WTC11 (cell line): Measurements from ENCODE around the gene SYNPO. TPM values are rescaled to one million over a fixed set of nuclear protein-coding genes. Genes with fewer than 3 reads are reported as not detected.

Source experiments
- ATAC-seq: fragments of 200-7000 bp; cut with Tn5 transposase; 2 replicates; pipeline ENCODE4 v1.10.0; 2021; ENCODE audit warnings: mild to moderate bottlenecking, moderate library complexity
- CTCF ChIA-PET: fragments of 300-600 bp; sonication (Branson Sonifier 250); formaldehyde crosslinking; loops from one replicate; lab custom pipeline; 2021; ENCODE audit warnings: antibody characterized with exemption; lab: Charles Lee
- POLR2A ChIA-PET: fragments of 350-600 bp; sonication (Branson Sonifier 250); formaldehyde crosslinking; loops from one replicate; lab custom pipeline; 2021; ENCODE audit warnings: antibody characterized with exemption; lab: Charles Lee
- DNase-seq: peaks from one replicate; pipeline ENCODE4 v3.0.0; 2021; ENCODE audit warnings: low spot score
- H3K27ac Mint-ChIP-seq: 2 replicates; pipeline ENCODE4 v1.8.0; 2021; ENCODE audit warnings: mixed read lengths
- H3K27me3 Mint-ChIP-seq: 2 replicates; pipeline ENCODE4 v1.8.0; 2021; ENCODE audit warnings: low read depth, mild to moderate bottlenecking, moderate library complexity, mixed read lengths
- H3K36me3 Mint-ChIP-seq: 2 replicates; pipeline ENCODE4 v1.8.0; 2021; ENCODE audit warnings: mixed read lengths
- H3K4me1 Mint-ChIP-seq: 2 replicates; pipeline ENCODE4 v1.8.0; 2022; ENCODE audit warnings: mixed read lengths
- H3K4me3 Mint-ChIP-seq: 2 replicates; pipeline ENCODE4 v1.8.0; 2021; ENCODE audit warnings: mild to moderate bottlenecking, moderate library complexity, mixed read lengths
- H3K9me3 Mint-ChIP-seq: 2 replicates; pipeline ENCODE4 v1.8.0; 2021; ENCODE audit warnings: mixed read lengths
- CREB1 ChIP-seq: sonication (generic); formaldehyde crosslinking; IDR thresholded peaks from 2 replicates; pipeline ENCODE4 v1.8.0; 2023; ENCODE audit warnings: mild to moderate bottlenecking, missing genetic modification reagents
- IRF2 ChIP-seq: sonication (generic); formaldehyde crosslinking; IDR thresholded peaks from 2 replicates; pipeline ENCODE4 v1.8.0; 2022; ENCODE audit warnings: low read depth, missing genetic modification reagents, borderline replicate concordance
- JAZF1 ChIP-seq: fragments of 250-450 bp; sonication (Bioruptor Pico); IDR thresholded peaks from 2 replicates; pipeline ENCODE4 v1.9.0; 2021; ENCODE audit warnings: moderate library complexity, mild to moderate bottlenecking, inconsistent platforms
- KAT7 ChIP-seq: sonication (generic); formaldehyde crosslinking; IDR thresholded peaks from 2 replicates; pipeline ENCODE4 v1.8.1; 2023; ENCODE audit warnings: missing genetic modification reagents, mild to moderate bottlenecking, borderline replicate concordance
- NR2C2 ChIP-seq: sonication (generic); formaldehyde crosslinking; IDR thresholded peaks from 2 replicates; pipeline ENCODE4 v1.8.0; 2022; ENCODE audit warnings: mild to moderate bottlenecking, missing genetic modification reagents
- NR3C1 ChIP-seq: sonication (generic); formaldehyde crosslinking; conservative IDR thresholded peaks from 2 replicates; pipeline ENCODE4 v1.8.1; 2023; ENCODE audit warnings: low read depth, mild to moderate bottlenecking, missing genetic modification reagents
- PRRX2 ChIP-seq: fragments of 250-450 bp; sonication (Bioruptor Pico); IDR thresholded peaks from 2 replicates; pipeline ENCODE4 v1.8.0; 2021; ENCODE audit warnings: mild to moderate bottlenecking
- RELA ChIP-seq: sonication (generic); formaldehyde crosslinking; IDR thresholded peaks from 2 replicates; pipeline ENCODE4 v1.8.1; 2022; ENCODE audit warnings: missing genetic modification reagents, mild to moderate bottlenecking, borderline replicate concordance
- SMAD4 ChIP-seq: sonication (generic); formaldehyde crosslinking; IDR thresholded peaks from 2 replicates; pipeline ENCODE4 v1.8.0; 2022; ENCODE audit warnings: mild to moderate bottlenecking, missing genetic modification reagents
- TCF7 ChIP-seq: sonication (generic); formaldehyde crosslinking; IDR thresholded peaks from 2 replicates; pipeline ENCODE4 v1.8.0; 2022; ENCODE audit warnings: mild to moderate bottlenecking, low read depth, missing genetic modification reagents, moderate library complexity
- ZNF263 ChIP-seq: sonication (generic); formaldehyde crosslinking; IDR thresholded peaks from 2 replicates; pipeline ENCODE4 v1.8.1; 2022; ENCODE audit warnings: low read depth, mild to moderate bottlenecking, moderate library complexity, missing genetic modification reagents
- ZNF423 ChIP-seq: fragments of 250-450 bp; sonication (Bioruptor Pico); IDR thresholded peaks from 2 replicates; pipeline ENCODE4 v2.1.2; 2022; ENCODE audit warnings: mild to moderate bottlenecking, moderate library complexity
- total RNA-seq: library from RNA; stranded (reverse); gene quantifications from 3 replicates; pipeline ENCODE4 v1.2.3, GENCODE V29; 2021
- TF ChIP-seq, protein P1 (sequence below): sonication (generic); formaldehyde crosslinking; IDR thresholded peaks from 2 replicates; pipeline ENCODE4 v1.8.1; 2023; ENCODE audit warnings: mild to moderate bottlenecking, missing genetic modification reagents, moderate library complexity
- TF ChIP-seq, protein P2 (sequence below): fragments of 250-450 bp; sonication (Bioruptor Pico); IDR thresholded peaks from 2 replicates; pipeline ENCODE4 v2.1.2; 2022; ENCODE audit warnings: mild to moderate bottlenecking, moderate library complexity
- TF ChIP-seq, protein P3 (sequence below): fragments of 250-450 bp; sonication (Bioruptor Pico); IDR thresholded peaks from 2 replicates; pipeline ENCODE4 v1.9.0; 2021; ENCODE audit warnings: moderate library complexity, mild to moderate bottlenecking, inconsistent platforms, borderline replicate concordance
- TF ChIP-seq, protein P4 (sequence below): sonication (generic); formaldehyde crosslinking; IDR thresholded peaks from 2 replicates; pipeline ENCODE4 v1.8.0; 2022; ENCODE audit warnings: mild to moderate bottlenecking, missing genetic modification reagents

Gene SYNPO
- total RNA-seq, 1 experiment from 2014 or later: 2.1 TPM

DNA sequence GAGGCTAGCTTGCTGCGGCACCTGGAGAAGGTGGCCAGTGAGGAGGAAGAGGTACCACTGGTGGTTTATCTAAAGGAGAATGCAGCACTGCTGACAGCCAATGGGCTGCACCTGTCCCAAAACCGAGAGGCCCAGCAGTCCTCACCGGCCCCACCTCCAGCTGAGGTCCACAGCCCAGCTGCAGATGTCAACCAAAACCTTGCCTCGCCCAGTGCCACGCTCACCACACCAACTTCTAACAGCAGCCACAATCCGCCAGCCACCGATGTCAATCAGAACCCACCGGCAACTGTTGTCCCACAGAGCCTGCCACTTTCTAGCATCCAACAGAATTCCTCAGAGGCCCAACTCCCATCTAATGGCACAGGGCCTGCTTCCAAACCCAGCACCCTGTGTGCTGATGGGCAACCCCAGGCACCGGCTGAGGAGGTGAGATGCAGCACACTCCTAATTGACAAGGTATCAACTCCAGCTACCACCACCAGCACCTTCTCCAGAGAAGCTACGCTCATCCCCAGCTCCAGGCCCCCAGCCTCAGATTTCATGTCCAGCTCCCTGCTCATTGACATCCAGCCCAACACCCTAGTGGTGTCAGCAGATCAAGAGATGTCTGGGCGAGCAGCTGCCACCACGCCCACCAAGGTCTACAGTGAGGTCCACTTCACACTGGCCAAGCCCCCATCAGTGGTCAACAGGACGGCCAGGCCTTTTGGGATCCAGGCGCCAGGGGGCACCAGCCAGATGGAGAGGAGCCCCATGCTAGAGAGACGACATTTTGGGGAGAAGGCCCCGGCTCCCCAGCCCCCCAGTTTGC is 8.0 kb downstream of the SYNPO start:
- ChIA-PET POLR2A (no interaction called here), CTCF (interaction anchor here (1.1 kb wide), 1 partner anchor 64 kb away, joined by 3 read pairs; no protein-coding TSS in a partner anchor)
- Mint-ChIP-seq H3K27me3 (no peaks in the 10 kb centered on the region; the same call in 1 of the 2 replicates), H3K9me3 (no peaks in the 10 kb centered on the region), H3K4me3 (no peak overlapping the region), H3K36me3 (no peaks in the 10 kb centered on the region), H3K4me1 (peaks cover 32% of the 10 kb centered on the region), H3K27ac (no peak overlapping the region; the same call in 1 of the 2 replicates)
- DNase-seq (no peak), ATAC-seq (no peak)
- TF ChIP-seq, protein P1, sequence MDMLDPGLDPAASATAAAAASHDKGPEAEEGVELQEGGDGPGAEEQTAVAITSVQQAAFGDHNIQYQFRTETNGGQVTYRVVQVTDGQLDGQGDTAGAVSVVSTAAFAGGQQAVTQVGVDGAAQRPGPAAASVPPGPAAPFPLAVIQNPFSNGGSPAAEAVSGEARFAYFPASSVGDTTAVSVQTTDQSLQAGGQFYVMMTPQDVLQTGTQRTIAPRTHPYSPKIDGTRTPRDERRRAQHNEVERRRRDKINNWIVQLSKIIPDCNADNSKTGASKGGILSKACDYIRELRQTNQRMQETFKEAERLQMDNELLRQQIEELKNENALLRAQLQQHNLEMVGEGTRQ: no peak
- TF ChIP-seq IRF2 (CRISPR knock-in tag): no peak
- TF ChIP-seq, protein P2, sequence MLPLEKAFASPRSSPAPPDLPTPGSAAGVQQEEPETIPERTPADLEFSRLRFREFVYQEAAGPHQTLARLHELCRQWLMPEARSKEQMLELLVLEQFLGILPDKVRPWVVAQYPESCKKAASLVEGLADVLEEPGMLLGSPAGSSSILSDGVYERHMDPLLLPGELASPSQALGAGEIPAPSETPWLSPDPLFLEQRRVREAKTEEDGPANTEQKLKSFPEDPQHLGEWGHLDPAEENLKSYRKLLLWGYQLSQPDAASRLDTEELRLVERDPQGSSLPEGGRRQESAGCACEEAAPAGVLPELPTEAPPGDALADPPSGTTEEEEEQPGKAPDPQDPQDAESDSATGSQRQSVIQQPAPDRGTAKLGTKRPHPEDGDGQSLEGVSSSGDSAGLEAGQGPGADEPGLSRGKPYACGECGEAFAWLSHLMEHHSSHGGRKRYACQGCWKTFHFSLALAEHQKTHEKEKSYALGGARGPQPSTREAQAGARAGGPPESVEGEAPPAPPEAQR (CRISPR knock-in tag): no peak
- TF ChIP-seq JAZF1: no peak
- TF ChIP-seq, protein P3, sequence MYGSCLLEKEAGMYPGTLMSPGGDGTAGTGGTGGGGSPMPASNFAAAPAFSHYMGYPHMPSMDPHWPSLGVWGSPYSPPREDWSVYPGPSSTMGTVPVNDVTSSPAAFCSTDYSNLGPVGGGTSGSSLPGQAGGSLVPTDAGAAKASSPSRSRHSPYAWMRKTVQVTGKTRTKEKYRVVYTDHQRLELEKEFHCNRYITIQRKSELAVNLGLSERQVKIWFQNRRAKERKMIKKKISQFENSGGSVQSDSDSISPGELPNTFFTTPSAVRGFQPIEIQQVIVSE (CRISPR knock-in tag): no peak
- TF ChIP-seq SMAD4 (CRISPR knock-in tag): no peak
- no peak for TF ChIP-seq ZNF263 (CRISPR knock-in tag)
- no peak for TF ChIP-seq KAT7 (CRISPR knock-in tag)
- TF ChIP-seq NR2C2: no peak
- TF ChIP-seq NR3C1: no peak
- no peak for TF ChIP-seq RELA (CRISPR knock-in tag)
- no peak for TF ChIP-seq ZNF423 (CRISPR knock-in tag)
- no peak for TF ChIP-seq CREB1
- no peak for TF ChIP-seq PRRX2 (CRISPR knock-in tag)

DNA sequence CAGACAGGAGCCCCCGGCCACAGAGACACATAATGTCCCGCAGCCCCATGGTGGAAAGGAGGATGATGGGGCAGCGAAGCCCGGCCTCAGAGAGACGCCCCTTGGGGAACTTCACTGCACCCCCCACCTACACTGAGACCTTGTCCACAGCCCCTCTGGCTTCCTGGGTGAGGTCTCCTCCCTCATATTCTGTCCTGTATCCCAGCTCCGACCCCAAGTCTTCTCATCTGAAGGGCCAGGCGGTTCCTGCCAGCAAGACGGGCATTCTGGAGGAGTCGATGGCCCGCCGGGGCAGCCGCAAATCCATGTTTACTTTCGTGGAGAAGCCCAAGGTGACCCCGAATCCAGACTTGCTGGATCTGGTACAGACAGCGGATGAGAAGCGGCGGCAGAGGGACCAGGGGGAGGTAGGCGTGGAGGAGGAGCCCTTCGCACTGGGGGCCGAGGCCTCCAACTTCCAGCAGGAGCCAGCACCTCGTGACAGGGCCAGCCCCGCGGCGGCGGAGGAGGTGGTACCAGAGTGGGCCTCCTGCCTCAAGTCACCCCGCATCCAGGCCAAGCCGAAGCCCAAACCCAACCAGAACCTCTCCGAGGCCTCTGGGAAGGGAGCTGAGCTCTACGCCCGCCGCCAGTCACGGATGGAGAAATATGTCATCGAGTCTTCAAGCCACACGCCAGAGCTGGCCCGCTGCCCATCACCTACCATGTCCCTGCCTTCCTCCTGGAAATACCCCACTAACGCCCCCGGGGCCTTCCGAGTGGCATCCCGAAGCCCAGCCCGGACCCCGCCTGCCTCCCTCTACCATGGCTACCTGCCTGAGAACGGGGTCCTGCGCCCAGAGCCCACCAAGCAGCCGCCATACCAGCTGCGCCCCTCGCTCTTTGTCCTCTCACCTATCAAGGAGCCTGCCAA is 8.9 kb downstream of the SYNPO start:
- no peaks in the 10 kb centered on the region for H3K9me3 Mint-ChIP-seq
- no peak for ATAC-seq
- CTCF ChIA-PET: interaction anchor here (1.1 to 3.1 kb wide), 2 partner anchors 35 to 402 kb away, joined by 4 to 11 read pairs; no protein-coding TSS in a partner anchor
- H3K27ac Mint-ChIP-seq: no peak overlapping the region
- no peaks in the 10 kb centered on the region for H3K36me3 Mint-ChIP-seq
- TF ChIP-seq, protein P2 (CRISPR knock-in tag): no peak
- no peak for TF ChIP-seq TCF7
- TF ChIP-seq, protein P4, sequence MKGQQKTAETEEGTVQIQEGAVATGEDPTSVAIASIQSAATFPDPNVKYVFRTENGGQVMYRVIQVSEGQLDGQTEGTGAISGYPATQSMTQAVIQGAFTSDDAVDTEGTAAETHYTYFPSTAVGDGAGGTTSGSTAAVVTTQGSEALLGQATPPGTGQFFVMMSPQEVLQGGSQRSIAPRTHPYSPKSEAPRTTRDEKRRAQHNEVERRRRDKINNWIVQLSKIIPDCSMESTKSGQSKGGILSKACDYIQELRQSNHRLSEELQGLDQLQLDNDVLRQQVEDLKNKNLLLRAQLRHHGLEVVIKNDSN (CRISPR knock-in tag): no peak
- H3K4me1 Mint-ChIP-seq: peaks cover 27% of the 10 kb centered on the region
- H3K27me3 Mint-ChIP-seq: no peaks in the 10 kb centered on the region; the same call in 1 of the 2 replicates
- POLR2A ChIA-PET: no interaction called here
- DNase-seq: no peak
- no peak overlapping the region for H3K4me3 Mint-ChIP-seq
